ENCODE results near the gene TLR9. TPM values are rescaled to one million over a fixed set of nuclear protein-coding genes. Genes with fewer than 3 reads are reported as not detected.
"Not testable (repeated sequence)": the region's sequence is repeated elsewhere in the genome, so short reads cannot be mapped to it uniquely, and the experiment has no call there.

TLR9 gene
- total RNA-seq, 4 donors from 2014 or later = 0.13 to 0.69 (median 0.17) TPM; not detected in 1

DNA sequence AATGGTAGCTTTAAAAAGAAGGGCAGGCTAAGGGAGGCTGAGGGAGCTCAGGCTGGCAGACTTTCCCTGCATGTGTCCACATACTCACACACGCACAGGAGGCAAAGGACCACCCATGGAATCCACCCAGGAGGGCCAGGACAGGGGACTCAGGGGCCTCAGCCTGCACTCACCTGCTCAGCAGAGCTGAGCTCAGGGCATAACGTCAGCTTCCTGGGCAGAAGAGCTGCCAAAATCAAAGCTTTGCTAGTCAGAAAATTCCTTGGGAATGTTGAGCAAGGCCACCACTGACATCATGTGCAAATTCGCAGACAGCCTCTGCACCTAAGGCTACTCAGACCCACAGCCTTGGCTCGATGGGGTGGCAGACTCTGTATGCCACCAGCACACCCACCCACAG, 43.9 kb downstream of the TLR9 start:
- Histone ChIP-seq H3K4me3 (no peak overlapping the region), H3K36me3 (no peaks in the 10 kb centered on the region), H3K27ac (replicated peaks in 1 of 4) (no peak overlapping the region), H3K27me3 (no peaks in the 10 kb centered on the region), H3K9me3 (no peaks in the 10 kb centered on the region), H3K4me1 (peaks cover 0 to 27% (median 7%) of the 10 kb centered on the region in 4 donors)
- intact Hi-C loops (cut with DNase I) = no loop called here
- 84% methylated on average over 2 of the region's 4 CpGs for WGBS
- DNase-seq (ENCODE audit: extremely low spot score) = no peak
- no peak for TF ChIP-seq POLR2AphosphoS5 (IDR thresholded peaks at IDR 0.05)
- TF ChIP-seq, protein P1, sequence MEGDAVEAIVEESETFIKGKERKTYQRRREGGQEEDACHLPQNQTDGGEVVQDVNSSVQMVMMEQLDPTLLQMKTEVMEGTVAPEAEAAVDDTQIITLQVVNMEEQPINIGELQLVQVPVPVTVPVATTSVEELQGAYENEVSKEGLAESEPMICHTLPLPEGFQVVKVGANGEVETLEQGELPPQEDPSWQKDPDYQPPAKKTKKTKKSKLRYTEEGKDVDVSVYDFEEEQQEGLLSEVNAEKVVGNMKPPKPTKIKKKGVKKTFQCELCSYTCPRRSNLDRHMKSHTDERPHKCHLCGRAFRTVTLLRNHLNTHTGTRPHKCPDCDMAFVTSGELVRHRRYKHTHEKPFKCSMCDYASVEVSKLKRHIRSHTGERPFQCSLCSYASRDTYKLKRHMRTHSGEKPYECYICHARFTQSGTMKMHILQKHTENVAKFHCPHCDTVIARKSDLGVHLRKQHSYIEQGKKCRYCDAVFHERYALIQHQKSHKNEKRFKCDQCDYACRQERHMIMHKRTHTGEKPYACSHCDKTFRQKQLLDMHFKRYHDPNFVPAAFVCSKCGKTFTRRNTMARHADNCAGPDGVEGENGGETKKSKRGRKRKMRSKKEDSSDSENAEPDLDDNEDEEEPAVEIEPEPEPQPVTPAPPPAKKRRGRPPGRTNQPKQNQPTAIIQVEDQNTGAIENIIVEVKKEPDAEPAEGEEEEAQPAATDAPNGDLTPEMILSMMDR (IDR thresholded peaks at IDR 0.05) = no peak
- no peak for TF ChIP-seq EP300 (IDR thresholded peaks at IDR 0.05)
- no peak for TF ChIP-seq POLR2A (IDR thresholded peaks at IDR 0.05; ENCODE audit: low read depth)

DNA sequence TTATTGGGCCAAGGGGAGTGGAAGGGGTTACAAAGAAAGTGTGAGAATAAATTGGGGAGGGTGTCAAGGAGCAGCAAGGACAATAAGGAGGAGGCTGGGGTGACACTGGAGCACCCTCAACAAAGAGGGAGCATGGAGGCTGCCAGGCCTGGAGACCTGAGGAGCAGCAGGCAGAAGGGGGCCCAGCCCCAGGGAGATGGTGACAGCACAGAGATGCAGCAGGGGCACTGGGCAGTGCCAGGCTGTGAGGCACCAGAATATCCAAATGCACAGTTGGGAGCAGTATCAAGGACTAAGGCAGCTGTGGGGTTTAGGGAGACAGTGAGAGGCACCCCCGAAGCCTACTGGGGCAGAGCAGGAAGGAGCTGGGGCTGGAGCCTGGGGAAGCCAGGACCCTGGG, 46.9 kb downstream of the TLR9 start:
- Histone ChIP-seq H3K4me3 (no peak overlapping the region), H3K27me3 (no peaks in the 10 kb centered on the region), H3K9me3 (no peaks in the 10 kb centered on the region), H3K4me1 (peaks cover 0 to 20% (median 7%) of the 10 kb centered on the region in 4 donors), H3K27ac (replicated peaks in 1 of 4) (no peak overlapping the region), H3K36me3 (no peaks in the 10 kb centered on the region)
- no peak for DNase-seq (ENCODE audit: extremely low spot score)
- WGBS = 100% methylated on average over 1 of the region's 1 CpG
- intact Hi-C loops (cut with DNase I) = no loop called here
- TF ChIP-seq, protein P1 (IDR thresholded peaks at IDR 0.05) = no peak
- TF ChIP-seq POLR2AphosphoS5 (IDR thresholded peaks at IDR 0.05) = no peak
- no peak for TF ChIP-seq EP300 (IDR thresholded peaks at IDR 0.05)
- no peak for TF ChIP-seq POLR2A (IDR thresholded peaks at IDR 0.05; ENCODE audit: low read depth)

DNA sequence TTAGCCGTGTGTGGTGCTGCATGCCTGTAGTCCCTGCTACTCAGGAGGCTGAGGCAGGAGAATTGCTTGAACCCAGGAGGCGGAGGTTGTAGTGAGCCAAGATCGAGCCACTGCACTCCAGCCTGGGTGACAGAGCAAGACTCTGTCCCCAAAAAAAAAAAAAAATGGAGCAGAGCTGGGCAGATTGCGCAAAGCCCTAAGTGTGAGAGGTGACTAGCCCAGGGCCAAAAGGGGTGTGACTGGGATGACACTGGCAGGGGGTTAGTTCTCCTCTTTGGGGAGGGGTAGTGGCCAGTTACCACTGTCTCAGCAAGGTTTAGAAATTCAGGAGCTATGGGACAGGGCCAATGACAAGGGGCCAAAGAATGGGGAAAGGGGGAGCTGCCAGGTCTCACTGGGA, 47.3 kb downstream of the TLR9 start:
- peaks cover 0 to 16% (median 6%) of the 10 kb centered on the region in 4 donors for H3K4me1 ChIP-seq
- not testable (repeated sequence) for H3K4me3 ChIP-seq

DNA sequence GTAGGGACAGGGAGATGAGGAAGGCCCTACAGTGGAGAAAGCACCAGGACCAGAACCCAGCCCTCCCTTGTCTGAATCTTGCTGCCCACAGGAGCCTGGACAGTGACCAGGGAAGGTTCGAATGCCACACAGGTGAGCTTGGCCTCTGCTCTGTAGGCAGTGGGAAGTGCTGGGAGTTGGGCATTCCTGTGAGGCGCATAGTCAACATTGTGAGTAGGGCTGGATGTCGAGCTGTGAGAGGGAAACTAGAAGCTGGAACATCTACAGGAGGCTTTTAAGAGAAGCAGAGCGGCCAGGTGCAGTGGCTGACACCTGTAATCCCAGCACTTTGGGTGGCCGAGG, 47.8 kb downstream of the TLR9 start:
- H3K27me3 ChIP-seq = no peaks in the 10 kb centered on the region
- no peaks in the 10 kb centered on the region for H3K36me3 ChIP-seq
- DNase-seq (ENCODE audit: extremely low spot score) = no peak
- intact Hi-C loops (cut with DNase I) = no loop called here
- no peak for TF ChIP-seq POLR2AphosphoS5 (IDR thresholded peaks at IDR 0.05)
- no peak for TF ChIP-seq EP300 (IDR thresholded peaks at IDR 0.05)
- TF ChIP-seq POLR2A (IDR thresholded peaks at IDR 0.05; ENCODE audit: low read depth) = no peak
- TF ChIP-seq, protein P1 (IDR thresholded peaks at IDR 0.05) = no peak
- H3K27ac ChIP-seq (replicated peaks in 1 of 4) = no peak overlapping the region
- H3K4me3 ChIP-seq = no peak overlapping the region
- no peaks in the 10 kb centered on the region for H3K9me3 ChIP-seq
- H3K4me1 ChIP-seq = peaks cover 0 to 12% (median 5%) of the 10 kb centered on the region in 4 donors
- WGBS = 90% methylated on average over 5 of the region's 5 CpGs

More for the DNA sequence above, 47.3 kb downstream of the TLR9 start:
- H3K9me3 ChIP-seq; H3K27ac ChIP-seq (replicated peaks in 1 of 4); H3K27me3 ChIP-seq; DNase-seq (ENCODE audit: extremely low spot score); H3K36me3 ChIP-seq; intact Hi-C loops (cut with DNase I): not testable (repeated sequence)
- WGBS = 96% methylated on average over 4 of the region's 4 CpGs

DNA sequence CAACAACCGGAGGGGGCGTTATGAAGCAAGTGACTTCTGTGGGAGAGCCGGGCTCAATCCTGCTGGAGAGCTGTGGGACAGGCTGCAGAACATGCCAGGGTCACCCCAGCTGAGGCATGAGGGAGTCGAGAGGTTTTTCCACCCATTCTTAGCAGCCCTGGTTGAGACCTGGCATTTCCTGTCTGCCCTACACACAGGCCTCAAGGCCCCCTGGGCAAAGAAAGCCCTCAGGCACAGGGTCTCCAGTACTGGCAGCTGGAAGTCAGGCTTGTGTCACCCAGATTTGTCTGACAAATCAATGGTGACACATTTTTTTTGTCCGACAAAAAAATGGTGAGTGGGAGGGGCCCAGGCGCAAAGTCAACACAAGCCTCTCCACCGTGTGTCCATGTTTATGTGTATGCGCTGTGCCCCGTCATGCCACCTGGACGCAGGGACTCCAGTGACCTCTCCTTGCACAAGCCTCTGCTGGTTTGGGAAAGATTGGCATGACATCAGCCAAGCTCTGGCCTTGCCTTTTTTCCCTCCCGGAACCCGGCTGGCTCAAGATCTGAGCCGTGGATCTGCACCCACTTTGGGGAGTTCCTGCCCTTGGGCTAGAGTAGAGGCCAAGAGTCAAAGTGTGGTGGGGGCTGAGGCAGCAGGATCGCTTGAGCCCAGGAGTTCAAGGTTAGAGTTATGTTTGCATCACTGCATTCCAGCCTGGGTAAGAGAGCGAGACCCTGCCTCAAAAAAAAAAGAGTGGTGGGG, 48.3 kb downstream of the TLR9 start:
- Histone ChIP-seq H3K27me3 (no peaks in the 10 kb centered on the region), H3K4me3 (no peak overlapping the region), H3K9me3 (no peaks in the 10 kb centered on the region), H3K36me3 (no peaks in the 10 kb centered on the region), H3K4me1 (peaks cover 0 to 9% (median 4%) of the 10 kb centered on the region in 4 donors), H3K27ac (replicated peaks in 1 of 4) (no peak overlapping the region)
- WGBS = 77% methylated on average over 15 of the region's 15 CpGs
- no peak for DNase-seq (ENCODE audit: extremely low spot score)
- intact Hi-C loops (cut with DNase I) = no loop called here
- TF ChIP-seq POLR2AphosphoS5 (IDR thresholded peaks at IDR 0.05) = no peak
- TF ChIP-seq POLR2A (IDR thresholded peaks at IDR 0.05; ENCODE audit: low read depth) = no peak
- TF ChIP-seq, protein P1 (IDR thresholded peaks at IDR 0.05) = no peak
- TF ChIP-seq EP300 (IDR thresholded peaks at IDR 0.05) = no peak
